Right atrium auricular region (tissue), 2 donors: Measurements from ENCODE around the gene SUCO. TPM values are rescaled to one million over a fixed set of nuclear protein-coding genes. Genes with fewer than 3 reads are reported as not detected.

Source experiments
- DNase-seq: peaks from one replicate; pipeline ENCODE4 v3.0.0-alpha.2; 2019; ENCODE audit warnings: low spot score
- H3K27ac ChIP-seq, 2 donors: fragments of 200-600 bp; sonication (generic); 1 replicate in 1 of 2; 2 replicates in 1 of 2; pipeline ENCODE4 v1.5.1; 2016 to 2019
- H3K27me3 ChIP-seq, 2 donors: fragments of 200-600 bp; sonication (generic); one replicate each; pipeline versions ENCODE4 v1.5.1 to v1.6.0; 2017 to 2019
- H3K36me3 ChIP-seq: fragments of 200-600 bp; sonication (generic); one replicate; pipeline ENCODE4 v1.5.1; 2016
- H3K4me1 ChIP-seq, 2 donors: fragments of 200-600 bp; sonication (generic); one replicate each; pipeline versions ENCODE4 v1.5.1 to v1.6.0; 2017 to 2019
- H3K4me3 ChIP-seq, 2 donors: fragments of 200-600 bp; sonication (generic); 1 replicate in 1 of 2; 2 replicates in 1 of 2; pipeline ENCODE4 v1.5.1; 2017 to 2019; ENCODE audit warnings: mild to moderate bottlenecking in 1 of 2, moderate library complexity in 1 of 2
- H3K9me3 ChIP-seq, 2 donors: fragments of 200-600 bp; sonication (generic); one replicate each; pipeline ENCODE4 v1.5.1; 2019
- total RNA-seq, 2 donors: library from RNA; depleted of rRNA; stranded (reverse); fragments of >200 nt; gene quantifications; one replicate each; pipeline ENCODE4 v1.1.0, GENCODE V29; 2016
- TF ChIP-seq, protein P1 (sequence below), 2 donors: fragments of 200-600 bp; sonication (generic); IDR thresholded peaks; one replicate each; pipeline ENCODE4 v1.5.1; 2019; ENCODE audit warnings: antibody characterized with exemption in 2 of 2

The SUCO gene
- total RNA-seq, 2 donors from 2014 or later: 19.1 to 29.1 TPM

DNA sequence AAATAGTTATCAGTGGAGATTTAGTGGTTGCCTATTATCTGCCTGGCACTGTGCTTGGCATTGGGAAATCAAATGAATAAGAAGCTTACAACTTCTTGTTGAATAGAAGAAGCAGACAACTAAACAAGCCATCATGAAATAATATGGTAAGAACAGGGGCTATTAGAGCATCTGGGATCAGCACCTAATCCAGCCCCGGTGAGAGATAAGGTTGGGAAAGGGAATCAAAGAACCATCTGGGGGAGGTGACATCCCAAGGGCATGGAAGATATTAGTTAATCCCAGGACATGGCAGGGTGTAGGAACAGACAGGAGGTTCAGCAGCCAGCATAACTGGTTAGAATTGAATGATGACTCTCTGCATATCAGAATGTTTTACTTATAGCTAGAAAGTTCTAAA is 36.3 kb upstream of the SUCO start:
- no peaks in the 10 kb centered on the region for H3K36me3 ChIP-seq
- H3K4me1 ChIP-seq: peaks cover 0 to 5% of the 10 kb centered on the region in 2 donors
- no peak overlapping the region for H3K4me3 ChIP-seq
- DNase-seq: no peak
- H3K27me3 ChIP-seq: no peaks in the 10 kb centered on the region
- peak overlapping the region in 1 of 2 donors; percentile 71 for H3K27ac ChIP-seq
- no peaks in the 10 kb centered on the region for H3K9me3 ChIP-seq
- TF ChIP-seq, protein P1, sequence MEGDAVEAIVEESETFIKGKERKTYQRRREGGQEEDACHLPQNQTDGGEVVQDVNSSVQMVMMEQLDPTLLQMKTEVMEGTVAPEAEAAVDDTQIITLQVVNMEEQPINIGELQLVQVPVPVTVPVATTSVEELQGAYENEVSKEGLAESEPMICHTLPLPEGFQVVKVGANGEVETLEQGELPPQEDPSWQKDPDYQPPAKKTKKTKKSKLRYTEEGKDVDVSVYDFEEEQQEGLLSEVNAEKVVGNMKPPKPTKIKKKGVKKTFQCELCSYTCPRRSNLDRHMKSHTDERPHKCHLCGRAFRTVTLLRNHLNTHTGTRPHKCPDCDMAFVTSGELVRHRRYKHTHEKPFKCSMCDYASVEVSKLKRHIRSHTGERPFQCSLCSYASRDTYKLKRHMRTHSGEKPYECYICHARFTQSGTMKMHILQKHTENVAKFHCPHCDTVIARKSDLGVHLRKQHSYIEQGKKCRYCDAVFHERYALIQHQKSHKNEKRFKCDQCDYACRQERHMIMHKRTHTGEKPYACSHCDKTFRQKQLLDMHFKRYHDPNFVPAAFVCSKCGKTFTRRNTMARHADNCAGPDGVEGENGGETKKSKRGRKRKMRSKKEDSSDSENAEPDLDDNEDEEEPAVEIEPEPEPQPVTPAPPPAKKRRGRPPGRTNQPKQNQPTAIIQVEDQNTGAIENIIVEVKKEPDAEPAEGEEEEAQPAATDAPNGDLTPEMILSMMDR (IDR thresholded peaks at IDR 0.05): no peak

DNA sequence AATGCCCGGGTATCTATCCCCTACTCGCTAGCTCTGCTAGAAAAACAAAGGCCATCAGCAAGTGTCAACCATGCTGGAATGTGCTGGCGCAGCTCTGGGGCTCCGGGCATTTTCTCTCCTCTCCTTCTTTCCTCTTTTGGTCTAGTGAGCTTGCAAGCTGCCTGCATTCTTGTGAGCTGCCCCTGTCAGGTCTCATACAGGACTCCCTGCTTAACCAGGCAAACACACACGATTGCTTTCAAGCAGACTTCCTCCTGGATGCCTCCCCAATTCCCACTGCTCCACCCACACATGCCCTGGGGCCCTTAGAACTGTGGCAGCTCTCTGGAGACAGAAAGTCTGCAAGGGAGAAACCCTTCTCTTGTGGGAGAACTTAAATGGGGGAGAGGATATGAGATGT is 35.7 kb upstream of the SUCO start:
- Histone ChIP-seq H3K27ac (peak overlapping the region in 1 of 2 donors; percentile 71), H3K36me3 (no peaks in the 10 kb centered on the region), H3K27me3 (no peaks in the 10 kb centered on the region), H3K9me3 (no peaks in the 10 kb centered on the region), H3K4me1 (peaks cover 0 to 5% of the 10 kb centered on the region in 2 donors), H3K4me3 (no peak overlapping the region)
- TF ChIP-seq, protein P1 (IDR thresholded peaks at IDR 0.05): no peak
- DNase-seq: no peak

DNA sequence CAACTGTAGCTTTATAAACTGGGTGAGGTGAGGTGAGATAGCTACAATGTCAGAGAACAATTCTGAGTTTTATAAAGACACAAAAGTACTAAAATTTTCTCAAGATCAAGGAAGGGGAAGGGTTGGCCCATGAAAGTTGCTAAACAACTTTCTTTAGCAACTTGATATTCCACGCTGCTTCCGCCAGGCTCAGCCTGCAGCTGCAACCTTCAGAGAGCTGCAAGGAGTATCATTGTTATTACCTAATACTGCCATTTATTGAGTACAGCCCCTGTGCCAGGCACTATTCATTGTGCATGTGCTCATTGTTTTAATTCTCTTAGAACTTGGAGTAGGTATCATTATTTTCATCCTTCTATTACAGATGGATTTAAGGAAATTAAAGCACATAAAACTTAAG is 34.1 kb upstream of the SUCO start:
- DNase-seq: no peak
- Histone ChIP-seq H3K4me1 (peaks cover 0 to 5% of the 10 kb centered on the region in 2 donors), H3K27ac (no peak overlapping the region), H3K36me3 (no peaks in the 10 kb centered on the region), H3K9me3 (no peaks in the 10 kb centered on the region), H3K4me3 (no peak overlapping the region), H3K27me3 (no peaks in the 10 kb centered on the region)
- TF ChIP-seq, protein P1 (IDR thresholded peaks at IDR 0.05): no peak

DNA sequence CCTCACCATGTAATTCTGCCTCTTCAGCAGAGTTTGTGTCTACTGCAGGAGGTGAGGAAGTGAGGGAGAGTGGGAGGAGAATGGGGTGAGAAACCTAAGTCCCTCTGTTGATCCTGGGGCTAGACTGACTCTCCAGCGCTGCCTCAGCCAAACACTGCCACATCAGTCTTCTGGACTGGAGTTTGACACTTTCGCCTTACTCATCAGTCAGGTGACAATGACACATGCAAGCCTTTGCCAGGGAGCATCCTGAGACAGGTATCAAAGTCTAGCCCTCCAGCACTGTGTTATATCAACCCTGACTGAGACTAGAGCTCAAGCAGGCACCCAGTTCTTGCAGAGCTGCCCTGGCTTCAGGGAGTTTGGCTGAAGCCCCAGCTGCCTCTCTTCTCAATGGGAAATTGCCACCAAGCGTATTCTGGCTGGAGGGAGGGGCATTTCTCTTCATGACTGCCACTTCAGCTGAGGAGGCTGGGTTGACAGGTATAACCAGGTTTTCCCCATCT is 33.3 kb upstream of the SUCO start:
- no peak for DNase-seq
- H3K4me3 ChIP-seq: no peak overlapping the region
- TF ChIP-seq, protein P1 (IDR thresholded peaks at IDR 0.05): no peak
- H3K4me1 ChIP-seq: peaks cover 0 to 5% of the 10 kb centered on the region in 2 donors
- no peaks in the 10 kb centered on the region for H3K36me3 ChIP-seq
- H3K27ac ChIP-seq: no peak overlapping the region
- H3K9me3 ChIP-seq: no peaks in the 10 kb centered on the region
- H3K27me3 ChIP-seq: no peaks in the 10 kb centered on the region

DNA sequence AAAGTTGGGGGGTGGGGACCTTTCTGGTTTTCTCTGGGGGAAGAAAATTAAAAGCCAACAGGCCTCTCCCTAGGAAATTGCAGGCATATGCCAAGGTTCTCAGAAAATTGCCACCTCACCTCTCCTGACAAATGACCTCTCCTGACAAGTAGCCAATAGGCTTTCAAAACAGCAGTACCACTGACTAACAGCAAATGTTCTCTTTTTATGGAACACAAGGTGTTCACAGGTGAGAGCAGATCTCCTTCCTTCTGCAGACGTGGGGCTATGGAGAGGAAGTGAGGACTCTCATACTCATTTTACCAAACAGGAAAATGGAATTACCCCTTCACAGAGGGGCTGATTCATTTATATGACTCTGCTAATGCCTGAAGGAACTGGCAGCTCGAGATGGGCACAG is 32.7 kb upstream of the SUCO start:
- no peaks in the 10 kb centered on the region for H3K36me3 ChIP-seq
- TF ChIP-seq, protein P1 (IDR thresholded peaks at IDR 0.05): no peak
- peaks cover 0 to 5% of the 10 kb centered on the region in 2 donors for H3K4me1 ChIP-seq
- no peaks in the 10 kb centered on the region for H3K9me3 ChIP-seq
- no peak for DNase-seq
- no peak overlapping the region for H3K27ac ChIP-seq
- no peak overlapping the region for H3K4me3 ChIP-seq
- H3K27me3 ChIP-seq: no peaks in the 10 kb centered on the region

DNA sequence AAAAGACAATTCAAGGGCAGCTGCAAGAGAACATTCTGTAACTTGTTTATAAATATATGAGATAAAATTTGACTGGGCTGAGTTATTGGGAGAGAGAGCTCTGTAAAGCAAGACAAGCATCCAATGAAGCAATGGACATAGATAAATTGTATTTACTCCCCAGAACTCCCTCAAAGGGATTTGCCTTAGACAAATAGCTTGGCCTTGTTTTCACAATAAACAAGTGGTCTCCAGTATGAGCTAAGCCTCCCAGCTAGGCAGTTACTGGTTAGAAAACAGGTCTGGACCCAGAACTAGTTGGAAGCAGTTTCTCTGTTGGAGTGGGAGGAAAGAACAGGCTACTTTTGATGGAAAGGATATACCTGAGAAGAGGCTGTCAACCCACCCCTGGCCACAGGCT is 25.2 kb upstream of the SUCO start:
- Histone ChIP-seq H3K36me3 (no peaks in the 10 kb centered on the region), H3K4me3 (no peak overlapping the region), H3K9me3 (no peaks in the 10 kb centered on the region), H3K27ac (no peak overlapping the region), H3K27me3 (no peaks in the 10 kb centered on the region), H3K4me1 (no peaks in the 10 kb centered on the region)
- no peak for DNase-seq
- TF ChIP-seq, protein P1 (IDR thresholded peaks at IDR 0.05): no peak
